H1 (cell line): ENCODE results near the gene SPHK1. TPM values are rescaled to one million over a fixed set of nuclear protein-coding genes. Genes with fewer than 3 reads are reported as not detected.

Experiments
- CHD1 ChIP-seq: IDR thresholded peaks from 2 replicates; pipeline ENCODE4 v1.6.1; 2012; ENCODE audit warnings: low read depth, low read length, improper control_type of control experiment
- CHD7 ChIP-seq: fragments of 300-600 bp; sonication (generic); IDR thresholded peaks from 2 replicates; pipeline ENCODE4 v1.7.1; 2012; ENCODE audit warnings: low read length, moderate library complexity, mild to moderate bottlenecking, inconsistent platforms; ENCODE audit not compliant: insufficient replicate concordance
- EGR1 ChIP-seq: IDR thresholded peaks from 2 replicates; pipeline ENCODE4 v1.6.1; 2011; ENCODE audit warnings: low read depth, low read length, borderline replicate concordance
- GABPA ChIP-seq: IDR thresholded peaks from 2 replicates; pipeline ENCODE4 v1.6.1; 2011; ENCODE audit warnings: mild to moderate bottlenecking, low read length, moderate library complexity, borderline replicate concordance; ENCODE audit not compliant: insufficient read depth
- KDM5A ChIP-seq: fragments of 200-600 bp; IDR thresholded peaks from 2 replicates; pipeline ENCODE4 v1.7.1; 2012; ENCODE audit warnings: mild to moderate bottlenecking, low read length, inconsistent platforms, mixed read lengths
- NANOG ChIP-seq: IDR thresholded peaks from 2 replicates; pipeline ENCODE4 v1.6.1; 2011; ENCODE audit warnings: low read length, low read depth, mild to moderate bottlenecking, inconsistent platforms; ENCODE audit not compliant: insufficient read depth, poor library complexity, severe bottlenecking
- NRF1 ChIP-seq: IDR thresholded peaks from 2 replicates; pipeline ENCODE4 v1.6.1; 2011; ENCODE audit warnings: mild to moderate bottlenecking, low read depth, low read length, improper control_type of control experiment
- TEAD4 ChIP-seq: IDR thresholded peaks from 2 replicates; pipeline ENCODE4 v1.6.1; 2012; ENCODE audit warnings: low read depth, low read length, inconsistent platforms, mixed read lengths
- polyA plus RNA-seq, 7 experiments: library from polyadenylated mRNA; depleted of rRNA in 3 of 7; stranded (reverse) in 5 of 7; unstranded in 2 of 7; fragments of >200 nt in 5 of 7; fragments of 200-250 nt in 2 of 7; gene quantifications; 1 replicate in 5 of 7; 2 replicates in 1 of 7; 4 replicates in 1 of 7; pipeline versions ENCODE4 v1.2.1 to v1.2.3, GENCODE V29; 2011 to 2013; ENCODE audit warnings: missing spikeins in 2 of 7, mixed read lengths in 2 of 7
- total RNA-seq: library from RNA; stranded (reverse); fragmentation: NEBNext Ultra II Directional; extraction: Animal tissue kit (Norgen Biotek cat#: 25700); gene quantifications from 2 replicates; pipeline ENCODE4 v1.2.1, GENCODE V29; 2021

SPHK1 gene
- total and polyA plus RNA-seq, 2 of the 8 experiments (the other 6 are each of a cell fraction or from before 2014, with no cell fraction given), result 2.4 TPM

- TF ChIP-seq CHD7 (no peak), GABPA (no peak), TEAD4 (no peak), KDM5A (no peak), NANOG (no peak), CHD1 (no peak), NRF1 (no peak), EGR1 (no peak)
These were observed 23.1 kb downstream of the SPHK1 start (continued) for GRCh38 chr17:76407509-76407908.
